Fibroblast of skin of abdomen (primary cell): Measurements from ENCODE around the gene XCL2. TPM values are rescaled to one million over a fixed set of nuclear protein-coding genes. Genes with fewer than 3 reads are reported as not detected.
A peak's percentile ranks its signal among the peaks of the same experiment; 100 is the strongest.
"Not testable (repeated sequence)": the region's sequence is repeated elsewhere in the genome, so short reads cannot be mapped to it uniquely, and the experiment has no call there.

Experiments
- DNase-seq: peaks from one replicate; pipeline ENCODE4 v3.0.0-alpha.2; 2013
- polyA plus RNA-seq, 2 experiments: library from polyadenylated mRNA; unstranded; fragments of 120-200 nt; gene quantifications; one replicate each; pipeline ENCODE4 v1.2.1, GENCODE V29; 2013; ENCODE audit not compliant: insufficient read length in 2 of 2

Gene XCL2
- not detected for polyA plus RNA-seq (2013, experiment 1 of 2; ENCODE audit: insufficient read length)
- not detected for polyA plus RNA-seq (2013, experiment 2 of 2; ENCODE audit: insufficient read length)

- DNase-seq, result not testable (repeated sequence)
Measured at GRCh38 chr1:168543840-168544498, at the start of gene XCL2. Gene XCL2 (minus strand): TSS chr1:168543997. CDS start chr1:168543964, 33 bp downstream.

DNA sequence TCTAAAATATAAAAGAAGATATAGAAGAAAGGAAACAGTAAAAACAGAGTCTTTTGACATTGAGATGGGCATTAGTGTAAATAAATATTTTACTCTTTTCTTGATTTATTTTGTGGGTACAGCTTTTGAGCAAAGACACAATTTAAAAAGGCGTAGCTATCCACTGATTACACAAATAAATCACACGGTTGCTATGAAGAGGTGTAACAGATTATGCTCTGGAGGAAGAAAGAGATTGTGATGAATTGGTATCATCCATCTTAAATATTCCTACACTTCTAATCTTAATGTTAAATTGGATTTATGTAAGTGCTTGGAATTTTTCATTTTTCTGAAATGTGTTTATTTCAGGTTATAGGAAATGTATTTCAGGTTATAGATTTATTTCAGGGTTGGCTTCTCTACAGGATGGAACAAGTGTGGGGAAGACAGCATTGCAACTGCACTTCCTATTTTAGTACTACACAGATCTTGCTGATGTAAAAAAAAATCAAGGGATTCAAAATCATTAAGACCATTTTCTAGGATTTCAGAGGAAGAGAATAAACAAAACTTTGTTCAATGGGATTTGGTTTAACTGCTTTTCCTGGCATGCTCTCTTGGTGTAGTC lies 47.9 kb upstream of the XCL2 start:
- DNase-seq, result no peak

DNA sequence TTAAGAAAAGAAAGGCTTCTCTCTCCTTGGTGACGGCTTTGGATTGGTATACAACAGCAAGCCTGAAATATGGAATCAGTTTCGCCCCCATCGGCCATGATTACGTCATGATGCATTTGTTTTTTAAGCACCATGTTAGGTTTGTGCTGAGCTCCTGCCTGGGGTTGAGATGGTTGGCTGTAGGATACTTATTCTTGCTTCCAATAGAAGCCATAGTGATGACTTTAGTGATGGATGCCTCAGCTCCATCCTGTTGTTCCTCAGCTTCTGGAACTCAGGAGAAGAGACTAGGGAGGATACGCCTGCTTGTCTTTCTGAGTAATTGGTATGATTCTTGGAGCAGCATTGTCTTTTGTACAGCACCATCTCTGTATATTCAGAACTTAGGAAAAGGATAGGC lies 47.3 kb upstream of the XCL2 start:
- no peak for DNase-seq

- DNase-seq, result no peak
Measured at GRCh38 chr1:168589167-168589566, 45.4 kb upstream of the XCL2 start.

DNA sequence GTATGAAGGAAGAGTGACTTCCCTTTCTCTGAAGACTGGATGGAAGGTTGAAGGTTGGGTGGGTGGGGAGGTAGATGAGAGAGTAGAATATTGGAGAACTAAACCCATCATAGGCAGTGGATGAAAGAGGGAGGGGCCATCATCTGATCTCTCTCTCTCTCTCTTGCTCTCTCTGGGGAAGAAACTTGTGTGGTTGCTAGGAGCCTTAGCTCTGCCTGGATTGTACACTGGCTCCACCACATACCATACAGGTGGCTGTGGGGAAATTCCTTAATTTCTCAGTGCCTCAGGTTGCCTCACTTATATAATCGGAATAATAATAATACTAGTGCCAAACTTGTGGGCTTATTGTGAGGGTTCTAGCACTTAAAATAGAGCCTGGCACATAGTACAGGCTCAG lies 42.1 kb upstream of the XCL2 start:
- DNase-seq, result no peak

- DNase-seq, result peak; percentile 39
Measured at GRCh38 chr1:168585191-168585590, 41.4 kb upstream of the XCL2 start.

DNA sequence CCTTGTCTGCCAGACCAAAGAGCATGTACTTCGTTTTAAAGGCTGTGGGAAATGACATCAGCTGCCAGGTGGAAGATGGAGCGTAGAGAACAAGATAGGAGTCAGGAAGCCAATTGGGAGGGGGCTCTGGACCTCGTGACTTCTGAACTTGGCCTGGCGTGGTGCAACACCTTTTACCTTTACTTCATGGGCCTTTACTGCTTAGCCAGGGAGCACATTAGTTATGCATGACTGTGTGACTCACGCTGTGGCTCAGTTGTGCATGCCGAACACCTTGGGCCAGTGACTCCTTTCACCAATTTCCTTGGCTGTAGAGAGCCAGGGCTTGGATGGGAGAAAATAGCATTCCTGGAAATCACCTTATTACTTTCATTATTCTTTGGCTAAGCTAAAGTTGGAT lies 39.8 kb upstream of the XCL2 start:
- DNase-seq, result no peak

DNA sequence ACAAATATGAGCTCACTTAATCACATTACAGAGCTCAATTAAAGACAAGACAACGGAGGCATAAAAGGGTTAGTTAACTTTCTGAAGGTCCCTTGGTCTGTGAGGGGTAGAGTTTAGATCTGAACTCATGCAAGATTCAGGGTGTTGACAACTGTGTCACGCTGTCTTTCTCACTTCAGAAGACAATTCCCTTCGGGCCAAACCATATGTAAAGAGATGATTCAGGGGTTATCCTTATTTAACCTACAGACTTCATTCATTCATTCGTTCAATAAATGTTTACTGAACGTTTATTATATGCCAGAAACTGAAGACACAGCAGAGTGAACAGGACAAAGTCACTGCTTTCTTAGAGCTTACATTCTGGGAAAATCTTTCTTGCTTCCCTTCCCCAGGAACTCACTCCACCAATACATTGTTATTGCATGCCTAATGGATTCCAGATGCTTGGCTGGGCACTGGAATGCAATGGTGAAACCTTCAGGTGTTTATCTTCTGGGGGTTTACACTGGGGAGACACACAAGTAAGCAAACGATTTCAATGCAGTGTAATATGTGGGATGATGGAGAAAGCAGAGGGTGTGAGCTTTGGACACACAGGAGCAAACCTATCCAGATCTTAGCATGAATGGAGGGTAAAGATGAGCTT lies 39.0 kb upstream of the XCL2 start:
- DNase-seq, result peak; percentile 79

DNA sequence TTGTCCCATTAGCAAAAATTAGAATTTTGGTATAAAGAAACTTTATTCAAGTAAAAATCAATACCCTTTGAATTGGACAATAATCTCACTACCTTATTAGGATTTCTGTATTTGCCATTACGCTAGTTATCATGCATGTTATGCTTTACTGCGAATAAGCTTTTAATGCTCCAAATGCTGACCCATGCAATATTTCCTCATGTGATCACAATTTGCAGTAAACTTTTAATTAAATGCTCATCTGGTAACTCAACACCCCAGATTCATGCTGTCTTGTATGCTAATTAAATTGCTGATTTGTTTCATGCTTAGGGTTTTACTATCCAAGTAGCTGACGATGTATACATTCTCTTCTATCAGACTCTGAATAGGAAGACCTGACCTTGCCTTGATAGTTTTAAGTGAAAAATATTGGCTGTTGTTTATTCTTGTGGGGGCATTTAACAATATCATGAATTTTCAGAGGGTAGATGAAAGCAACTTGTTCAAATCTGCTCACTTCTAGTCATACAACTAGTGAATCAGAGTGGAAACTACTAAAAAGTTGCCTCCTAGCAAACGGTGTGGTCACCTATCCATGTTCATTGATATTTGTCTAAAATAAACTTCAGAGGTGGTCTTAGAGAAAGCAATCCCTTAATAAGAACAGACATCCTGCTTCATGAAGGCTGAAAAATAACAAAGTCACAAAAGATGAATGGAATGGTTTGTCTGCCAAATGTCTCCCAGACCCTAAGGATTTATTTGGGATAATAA lies 38.2 kb upstream of the XCL2 start:
- DNase-seq, result no peak

- not testable (repeated sequence) for DNase-seq
Measured at GRCh38 chr1:168580991-168581390, 37.2 kb upstream of the XCL2 start.

GRCh38 chr1:168580290-168580689 lies 36.5 kb upstream of the XCL2 start:
- not testable (repeated sequence) for DNase-seq

DNA sequence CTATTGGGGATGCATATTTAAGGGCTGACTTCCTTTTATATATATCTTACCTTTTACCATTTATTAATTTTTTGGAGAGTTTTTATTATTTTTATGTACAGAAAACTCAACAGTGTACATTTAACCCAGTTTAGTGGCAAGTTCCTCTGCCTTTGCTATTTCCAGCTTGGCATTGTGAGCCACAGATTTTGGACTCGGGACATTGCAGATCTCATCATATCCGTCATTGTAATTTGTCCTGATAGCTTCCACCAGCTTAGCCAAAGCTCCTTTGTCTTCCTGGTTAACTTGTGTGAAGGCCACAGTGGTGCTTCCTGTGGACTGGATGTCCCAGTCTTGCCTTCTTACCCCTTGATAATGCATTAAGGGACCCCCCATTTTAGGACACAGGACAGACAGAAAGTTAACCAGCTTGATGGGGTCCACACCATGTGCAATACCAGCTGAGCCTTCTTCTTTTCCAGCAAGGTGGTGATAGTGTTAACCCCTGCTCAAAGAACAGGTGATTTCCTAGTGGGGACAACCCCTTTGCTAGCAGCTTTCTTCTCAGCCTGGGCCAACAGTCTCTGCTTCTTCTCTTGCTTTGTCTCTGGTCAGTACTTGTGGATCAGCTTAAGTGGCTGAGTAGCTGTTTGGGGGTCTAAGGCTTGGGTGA lies 34.9 kb upstream of the XCL2 start:
- DNase-seq, result not testable (repeated sequence)

GRCh38 chr1:168576245-168576688 lies 32.5 kb upstream of the XCL2 start, which contains the start of gene XCL1:
Gene XCL1 (plus strand): TSS chr1:168576605. CDS start chr1:168576638, 33 bp downstream.
- not testable (repeated sequence) for DNase-seq

DNA sequence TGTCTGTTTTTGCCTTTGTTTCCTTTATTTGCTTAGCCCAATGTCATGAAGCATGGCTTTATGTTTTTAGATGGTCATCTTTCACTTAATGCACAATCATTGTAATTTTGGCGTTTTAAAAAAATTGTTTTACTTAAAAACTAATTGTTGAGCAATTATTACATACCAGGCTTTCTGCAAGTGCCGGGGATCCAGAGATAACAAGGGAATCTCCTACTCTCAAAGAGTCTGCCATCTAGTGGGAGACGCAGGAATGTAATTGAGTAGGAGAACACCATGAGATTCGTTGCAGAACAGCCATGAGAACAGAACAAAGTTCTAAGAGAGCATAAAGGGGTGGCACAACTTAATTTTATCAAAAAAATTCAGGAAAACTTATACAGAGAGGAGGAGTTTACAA lies 30.4 kb upstream of the XCL2 start:
- peak; percentile 57 for DNase-seq

GRCh38 chr1:168572633-168573032 lies 28.8 kb upstream of the XCL2 start:
- no peak for DNase-seq

DNA sequence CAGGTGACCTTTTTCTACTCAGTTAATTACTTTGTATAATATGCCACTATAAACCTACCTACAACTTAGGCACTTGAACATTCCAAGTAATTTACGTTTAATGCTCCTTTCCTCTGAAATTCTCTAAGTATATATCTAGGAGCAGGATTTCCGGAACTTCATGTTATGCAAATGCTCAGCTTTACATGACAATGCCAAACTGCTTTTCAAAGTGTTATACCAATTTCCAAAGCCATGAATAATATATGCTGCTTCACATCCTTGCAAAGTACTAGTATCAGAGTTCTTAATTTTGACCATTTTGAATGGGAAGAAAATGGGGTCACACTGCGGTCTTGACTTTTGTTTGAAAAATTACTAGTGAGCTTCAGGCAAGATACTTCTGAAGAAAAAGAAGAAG lies 26.9 kb upstream of the XCL2 start:
- DNase-seq, result no peak

GRCh38 chr1:168568346-168568745 lies 24.5 kb upstream of the XCL2 start:
- DNase-seq, result no peak

GRCh38 chr1:168567568-168567967 lies 23.8 kb upstream of the XCL2 start:
- DNase-seq, result no peak

DNA sequence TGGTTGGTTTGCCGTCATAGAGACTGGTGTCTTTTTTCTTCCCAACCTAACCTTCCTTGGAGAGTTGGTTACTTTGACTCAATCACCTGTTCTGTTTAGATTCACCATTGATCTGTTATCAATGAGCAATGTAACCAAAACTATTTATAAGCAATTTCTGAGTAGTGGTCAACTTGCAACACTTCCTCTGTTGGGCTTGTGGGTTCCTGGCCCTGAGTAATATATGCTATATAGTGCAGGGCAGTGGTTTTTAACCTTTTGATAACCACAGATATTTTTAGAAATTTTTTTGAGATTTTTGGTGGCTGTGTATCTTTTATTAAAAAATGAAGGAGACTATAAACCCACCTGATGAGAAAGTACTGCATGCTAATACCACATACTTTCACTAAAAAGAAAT lies 23.2 kb upstream of the XCL2 start:
- DNase-seq, result no peak

DNA sequence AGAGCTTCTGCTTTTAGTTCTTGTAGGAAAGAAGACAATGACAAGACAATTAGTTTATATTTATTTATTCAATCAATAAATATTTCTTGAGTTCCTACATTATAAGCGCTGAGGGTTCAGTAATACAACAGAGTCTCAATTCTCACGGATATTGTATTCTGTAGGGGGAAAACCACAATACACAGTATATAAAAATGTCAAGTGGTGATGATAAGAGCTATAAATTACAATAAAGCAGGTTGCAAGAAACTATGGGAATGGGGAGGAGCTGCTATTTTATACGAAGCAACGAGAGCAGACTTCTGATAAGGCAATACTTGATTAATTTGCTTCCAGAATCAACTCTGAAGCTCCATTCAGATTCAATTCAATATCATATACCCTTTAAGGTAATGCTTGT lies 22.0 kb upstream of the XCL2 start:
- DNase-seq, result no peak

DNA sequence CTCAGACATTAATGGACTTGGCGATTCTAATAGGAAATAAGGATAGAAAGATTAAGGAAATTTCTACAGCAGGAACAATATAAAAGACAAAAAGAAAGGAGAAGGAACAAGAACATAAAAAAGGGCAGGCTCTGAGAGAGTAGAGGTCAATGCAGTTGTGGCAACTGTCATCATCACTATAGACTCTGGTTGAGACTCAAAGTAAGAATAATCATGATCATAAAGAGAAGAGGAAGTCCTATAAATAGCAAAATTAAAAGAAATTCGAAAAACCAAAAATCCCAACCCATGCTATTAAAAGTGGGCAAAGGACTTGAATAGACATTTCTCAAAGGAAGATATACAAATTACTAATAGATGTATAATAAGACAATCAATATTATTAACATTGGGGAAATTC lies 18.2 kb upstream of the XCL2 start:
- DNase-seq, result no peak

- DNase-seq, result no peak
Measured at GRCh38 chr1:168560370-168560769, 16.6 kb upstream of the XCL2 start.
